NOMO-1 treated with DMSO at 0.1 percent for 48 hours (cell line): ENCODE data around the gene PTPN3.
"Not testable (repeated sequence)": the region's sequence is repeated elsewhere in the genome, so short reads cannot be mapped to it uniquely, and the experiment has no call there.

Source experiments
- DNase-seq: peaks from one replicate; lab custom pipeline; 2025; ENCODE audit not compliant: unreplicated experiment; lab: John Stamatoyannopoulos, UW

Gene PTPN3

GRCh38 chr9:109401990-109402318 is 96.2 kb downstream of the PTPN3 start:
- peak; percentile 15 for DNase-seq

- DNase-seq = peak; percentile 13
Measured at GRCh38 chr9:109401169-109401989, 96.7 kb downstream of the PTPN3 start.

- no peak for DNase-seq
Measured at GRCh38 chr9:109399258-109399767, 98.8 kb downstream of the PTPN3 start.

- no peak for DNase-seq
Measured at GRCh38 chr9:109391176-109391575, 106.9 kb downstream of the PTPN3 start.

GRCh38 chr9:109387856-109388255 is 110.3 kb downstream of the PTPN3 start:
- no peak for DNase-seq

- no peak for DNase-seq
Measured at GRCh38 chr9:109387206-109387605, 110.9 kb downstream of the PTPN3 start.

GRCh38 chr9:109385499-109385898 is 112.6 kb downstream of the PTPN3 start:
- no peak for DNase-seq

- DNase-seq = no peak
Measured at GRCh38 chr9:109383947-109384346, 114.2 kb downstream of the PTPN3 start.

GRCh38 chr9:109383356-109383755 is 114.8 kb downstream of the PTPN3 start:
- no peak for DNase-seq

GRCh38 chr9:109382585-109382984 is 115.5 kb downstream of the PTPN3 start:
- no peak for DNase-seq

- no peak for DNase-seq
Measured at GRCh38 chr9:109382182-109382581, 115.9 kb downstream of the PTPN3 start.

GRCh38 chr9:109381011-109381729 is 116.9 kb downstream of the PTPN3 start:
- DNase-seq = no peak

GRCh38 chr9:109379513-109379912 is 118.6 kb downstream of the PTPN3 start:
- DNase-seq = no peak

GRCh38 chr9:109378316-109378715 is 119.8 kb downstream of the PTPN3 start:
- no peak for DNase-seq

GRCh38 chr9:109372246-109372645 is 125.9 kb downstream of the PTPN3 start:
- DNase-seq = no peak

- DNase-seq = no peak
Measured at GRCh38 chr9:109371374-109371773, 126.7 kb downstream of the PTPN3 start.

- no peak for DNase-seq
Measured at GRCh38 chr9:109369285-109369684, 128.8 kb downstream of the PTPN3 start.

GRCh38 chr9:109360771-109361170 is 137.3 kb downstream of the PTPN3 start:
- DNase-seq = no peak

GRCh38 chr9:109358968-109359603 is 139.0 kb downstream of the PTPN3 start:
- not testable (repeated sequence) for DNase-seq

- no peak for DNase-seq
Measured at GRCh38 chr9:109355564-109356297, 142.4 kb downstream of the PTPN3 start.

- DNase-seq = no peak
Measured at GRCh38 chr9:109354190-109354589, 143.9 kb downstream of the PTPN3 start.
